Stimulated activated CD8-positive, alpha-beta memory T cell treated with anti-CD3 and anti-CD28 coated beads, Interleukin-4, amount 100 ng/mL, for 4 hours (primary cell): ENCODE data around the gene PHKG1.
"Not testable (repeated sequence)": the region's sequence is repeated elsewhere in the genome, so short reads cannot be mapped to it uniquely, and the experiment has no call there.

Experiments
- DNase-seq, 2 donors: peaks; one replicate each; pipeline ENCODE4 v3.0.0-alpha.2; 2020; ENCODE audit warnings: low read depth in 2 of 2, low spot score in 1 of 2

The PHKG1 gene

DNA sequence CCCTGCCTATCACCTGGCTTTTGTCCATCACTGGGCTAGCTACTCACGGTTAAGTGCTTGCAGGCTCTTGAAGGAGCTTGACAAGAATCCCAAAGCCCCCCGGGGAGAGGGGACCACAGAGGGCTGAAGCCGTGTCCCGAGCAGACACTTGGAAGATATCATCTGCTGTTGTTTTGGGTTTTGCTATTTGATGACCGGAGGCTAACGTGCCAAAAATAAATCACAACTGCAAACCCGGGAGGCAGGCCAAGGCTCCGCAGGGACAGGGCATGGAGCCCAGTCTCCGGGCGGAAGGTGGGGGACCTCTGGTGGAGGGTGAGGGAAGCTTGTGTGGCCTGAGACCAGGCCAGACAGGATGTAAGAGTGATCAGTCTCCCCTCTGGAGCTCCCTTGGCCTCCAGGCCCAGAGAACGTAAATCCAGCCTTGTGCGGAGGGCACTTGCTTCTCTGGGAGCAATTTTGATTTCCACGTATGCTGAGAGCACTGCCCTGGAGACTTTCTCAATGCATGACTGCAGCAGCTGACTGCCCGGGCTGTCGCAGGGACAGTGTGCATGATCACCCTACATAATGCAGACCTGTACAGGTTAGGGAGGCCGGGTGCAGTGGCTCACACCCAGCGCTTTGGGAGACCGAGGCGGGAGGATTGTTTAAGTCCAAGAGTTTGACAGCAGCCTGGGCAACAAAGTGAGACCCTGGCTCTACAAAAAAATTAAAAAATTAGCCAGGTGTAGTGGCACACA is at the start of gene PHKG1:
TSS of gene PHKG1 (minus strand) at position 164 of the 743 bp plus-strand sequence. CDS start 4,011 bp downstream, outside the sequence.
- DNase-seq: no peak

GRCh38 chr7:56131062-56131461 is 38.3 kb upstream of the PHKG1 start:
- DNase-seq: not testable (repeated sequence)

GRCh38 chr7:56127241-56127975 is 34.7 kb upstream of the PHKG1 start:
- DNase-seq: no peak

DNA sequence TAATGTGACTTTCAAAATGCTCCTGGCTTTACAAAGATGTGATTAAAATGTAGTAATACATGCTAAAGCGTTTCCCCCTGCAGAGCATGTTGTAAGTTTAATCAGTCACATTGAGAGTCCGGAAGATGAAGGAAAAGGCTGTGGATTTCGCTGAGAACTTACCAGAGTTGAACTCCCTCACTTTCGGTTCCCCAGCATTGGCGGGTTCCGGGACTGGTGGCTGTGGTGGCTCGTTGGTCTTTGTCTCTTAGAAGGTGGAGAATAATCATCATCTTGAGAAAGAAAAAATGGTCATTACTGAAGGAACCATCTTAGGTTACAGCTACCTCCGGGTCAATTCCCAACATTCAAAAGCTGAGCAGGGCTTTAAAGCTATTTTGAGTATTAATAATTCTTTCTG is 33.1 kb upstream of the PHKG1 start:
- DNase-seq: no peak

- DNase-seq: no peak
Observed at GRCh38 chr7:56124981-56125380, 32.2 kb upstream of the PHKG1 start.

DNA sequence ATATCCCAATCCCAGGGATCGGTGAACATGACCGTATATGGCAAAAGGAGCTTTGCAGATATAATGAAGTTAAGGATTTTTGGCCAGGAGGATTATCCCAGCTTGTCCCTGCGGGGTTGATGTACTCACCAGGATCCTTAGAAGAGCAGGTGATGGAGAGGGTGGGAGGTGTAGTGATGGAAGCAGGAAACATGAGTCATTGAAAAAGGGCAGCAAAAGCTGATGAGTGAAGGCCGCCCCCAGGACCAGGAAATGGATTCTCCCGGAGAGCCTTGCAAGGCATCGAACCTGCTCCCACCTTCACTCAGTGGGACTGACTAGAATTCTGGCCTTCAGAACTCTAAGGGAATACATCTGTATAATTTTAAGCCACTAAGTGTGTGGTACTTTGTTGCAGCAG is 28.7 kb upstream of the PHKG1 start:
- DNase-seq: no peak

- DNase-seq: no peak
Observed at GRCh38 chr7:56115852-56116538, 23.2 kb upstream of the PHKG1 start, which contains the start of gene NUPR2. Gene NUPR2 (minus strand): TSS chr7:56116417. CDS start chr7:56116314, 103 bp downstream.

- not testable (repeated sequence) for DNase-seq
Observed at GRCh38 chr7:56112244-56112643, 19.5 kb upstream of the PHKG1 start.

- DNase-seq: no peak
Observed at GRCh38 chr7:56110611-56111010, 17.9 kb upstream of the PHKG1 start.

DNA sequence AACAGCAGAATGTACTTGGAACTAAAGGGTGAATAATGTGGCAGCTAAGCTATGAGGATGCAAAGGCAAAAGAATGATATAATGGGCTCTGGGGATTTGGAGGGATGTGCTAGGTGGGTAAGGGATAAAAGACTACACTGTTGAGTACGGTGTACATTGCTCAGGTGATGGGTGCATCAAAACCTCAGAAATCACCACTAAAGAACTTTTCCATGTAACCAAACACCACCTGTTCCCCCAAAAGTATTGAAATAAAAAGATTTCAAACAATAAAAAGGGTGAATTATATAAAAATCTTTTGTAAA is 15.2 kb upstream of the PHKG1 start:
- DNase-seq: no peak

DNA sequence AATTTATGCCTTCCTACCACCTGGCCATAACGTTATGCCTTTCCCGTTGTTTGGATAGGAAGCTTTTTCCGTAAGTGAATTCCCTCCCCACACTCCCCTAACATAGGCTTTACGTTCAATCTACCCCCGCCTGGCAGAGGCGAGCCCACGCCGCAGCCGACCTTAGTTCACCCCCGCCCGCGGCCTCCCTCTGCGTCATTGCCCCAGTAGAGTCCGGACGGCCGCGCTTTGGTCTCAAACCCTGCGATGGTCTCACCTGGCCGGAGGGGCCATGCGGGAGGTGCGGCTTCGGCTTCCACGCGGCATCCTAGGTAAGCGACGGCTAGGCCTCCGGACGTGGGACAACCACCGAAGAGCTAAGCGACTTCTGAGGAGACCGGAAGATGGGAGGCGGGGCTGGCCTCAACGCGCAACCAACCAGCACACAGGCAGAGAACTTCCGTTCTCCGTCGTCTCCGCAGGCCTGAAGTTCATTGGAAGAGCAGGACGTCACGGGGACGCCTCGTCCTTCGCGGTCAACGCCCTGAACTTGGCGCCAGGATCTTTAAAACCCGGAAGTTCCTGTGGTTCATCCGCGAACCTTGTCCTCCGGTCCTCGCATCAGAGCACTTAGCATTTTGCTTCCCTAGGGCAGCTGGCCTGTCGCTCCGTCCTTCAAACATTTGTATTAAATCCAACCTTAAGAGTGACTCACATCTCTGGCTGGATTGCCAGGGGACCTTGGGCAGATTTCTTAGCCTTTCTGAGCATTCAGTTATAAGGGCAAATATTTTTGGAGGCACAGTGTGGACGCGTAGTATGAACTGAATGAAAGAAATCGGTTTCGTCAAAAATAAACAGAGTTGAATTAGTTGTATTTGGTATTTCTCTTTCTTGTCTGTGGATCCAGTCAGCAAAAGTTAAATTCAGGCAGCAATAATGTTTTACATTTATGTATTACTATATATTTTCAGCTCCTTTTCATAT is 13.6 kb upstream of the PHKG1 start, which contains the start of gene CHCHD2:
TSS of gene CHCHD2 (minus strand) at position 369 of the 966 bp plus-strand sequence. CDS start at position 306, 63 bp downstream.
- peak; percentile 75 to 87 for DNase-seq

- no peak for DNase-seq
Observed at GRCh38 chr7:56105508-56105907, 12.8 kb upstream of the PHKG1 start.

GRCh38 chr7:56104138-56104537 is 11.4 kb upstream of the PHKG1 start:
- not testable (repeated sequence) for DNase-seq

DNA sequence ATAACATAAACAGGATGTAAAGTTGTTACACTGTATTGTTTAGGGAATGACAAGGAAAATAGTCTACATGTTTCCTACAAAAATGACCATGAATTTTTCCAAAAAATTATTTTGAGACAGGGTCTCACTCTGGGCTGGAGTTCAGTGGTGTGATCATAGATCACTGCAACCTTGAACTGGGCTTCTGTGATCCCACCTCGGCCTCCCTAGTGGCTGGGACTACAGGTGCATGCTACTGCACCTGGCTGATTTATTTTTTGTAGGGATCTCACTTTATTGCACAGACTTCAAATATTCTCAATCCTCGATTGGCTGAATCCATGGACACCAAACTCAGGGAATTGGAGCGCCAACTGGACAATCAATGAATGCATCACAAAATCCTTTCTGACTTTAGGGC is 6.9 kb upstream of the PHKG1 start:
- no peak for DNase-seq

DNA sequence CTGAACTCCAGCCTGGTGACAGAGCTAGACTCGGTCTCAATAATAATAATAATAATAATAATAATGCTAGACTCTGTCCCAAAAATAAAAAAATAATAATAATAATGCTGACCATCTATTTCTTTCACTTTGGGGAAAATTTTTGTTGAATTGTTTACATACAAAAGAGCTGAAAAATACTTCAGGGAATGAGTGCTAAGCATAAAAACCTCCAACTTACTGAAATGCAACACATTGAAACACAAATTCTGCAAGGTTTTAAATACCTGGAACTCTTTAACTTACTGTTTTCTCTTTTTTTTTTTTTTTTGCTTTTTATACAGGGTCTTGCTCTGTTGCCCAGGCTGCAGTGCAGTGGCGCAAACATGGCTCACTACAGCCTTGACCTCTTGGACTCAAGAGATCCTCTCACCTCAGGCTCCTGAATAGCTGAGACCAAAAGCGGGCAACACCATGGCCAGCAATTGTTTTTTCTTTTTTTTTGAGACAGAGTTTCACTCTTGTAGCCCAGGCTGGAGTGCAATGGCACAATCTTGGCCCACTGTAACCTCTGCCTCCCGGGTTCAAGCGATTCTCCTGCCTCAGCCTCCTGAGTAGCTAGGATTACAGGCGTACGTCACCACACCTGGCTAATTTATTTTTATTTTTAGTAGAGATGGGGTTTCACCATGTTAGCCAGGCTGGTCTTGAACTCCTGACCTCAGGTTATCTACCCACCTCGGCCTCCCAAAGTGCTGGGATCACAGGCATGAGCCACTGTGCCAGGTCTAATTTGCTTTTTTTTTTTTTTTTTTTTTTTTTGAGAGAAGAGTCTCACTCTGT is 5.6 kb upstream of the PHKG1 start:
- not testable (repeated sequence) for DNase-seq

DNA sequence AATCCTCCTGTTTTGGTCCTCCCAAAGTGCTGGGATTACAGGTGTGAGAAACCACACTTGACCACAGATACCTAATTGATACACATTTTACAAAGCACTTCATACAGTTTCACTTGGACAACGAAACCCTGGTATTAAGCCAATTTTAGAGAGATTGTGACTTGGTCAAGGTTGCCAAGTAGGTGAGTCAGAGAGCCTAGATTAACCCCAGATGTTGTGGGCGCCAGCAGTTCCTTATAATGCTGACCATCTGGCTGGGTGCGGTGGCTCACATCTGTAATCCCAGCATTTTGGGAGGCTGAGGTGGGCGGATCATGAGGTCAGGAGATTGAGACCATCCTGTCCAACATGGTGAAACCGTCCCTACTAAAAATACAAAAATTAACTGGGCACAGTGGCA is 4.9 kb upstream of the PHKG1 start:
- no peak for DNase-seq

- DNase-seq: not testable (repeated sequence)
Observed at GRCh38 chr7:56092388-56092787, 364 bp downstream of the PHKG1 start.

GRCh38 chr7:56091591-56091990 is 1.2 kb downstream of the PHKG1 start:
- DNase-seq: no peak

DNA sequence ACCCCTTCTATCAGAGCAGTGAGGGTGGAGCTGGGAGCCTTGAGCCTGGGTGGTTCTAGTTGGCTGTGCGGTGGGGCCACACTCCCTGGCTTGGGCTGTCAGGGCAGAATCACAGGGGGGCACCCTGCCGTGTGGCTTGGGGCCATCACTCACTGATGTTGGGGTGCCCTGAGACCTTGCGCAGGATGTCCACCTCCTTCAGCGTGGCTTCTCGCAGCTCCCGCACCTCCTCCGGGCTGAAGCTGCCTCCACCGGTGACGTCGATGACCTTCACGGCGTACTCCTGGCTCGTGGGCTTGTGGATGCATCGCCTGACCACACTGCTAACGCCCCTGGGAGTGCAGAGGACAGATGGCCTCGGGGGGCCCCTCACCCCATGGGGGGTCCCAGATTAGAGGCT is 5.3 kb downstream of the PHKG1 start:
- no peak for DNase-seq

GRCh38 chr7:56086761-56087160 is 6.0 kb downstream of the PHKG1 start:
- DNase-seq: no peak
